Measurements from ENCODE around the gene TRIM44.

GRCh38 chr11:35619855-35620640, 42.5 kb upstream of the TRIM44 start:
- TF ChIP-seq, protein P1, sequence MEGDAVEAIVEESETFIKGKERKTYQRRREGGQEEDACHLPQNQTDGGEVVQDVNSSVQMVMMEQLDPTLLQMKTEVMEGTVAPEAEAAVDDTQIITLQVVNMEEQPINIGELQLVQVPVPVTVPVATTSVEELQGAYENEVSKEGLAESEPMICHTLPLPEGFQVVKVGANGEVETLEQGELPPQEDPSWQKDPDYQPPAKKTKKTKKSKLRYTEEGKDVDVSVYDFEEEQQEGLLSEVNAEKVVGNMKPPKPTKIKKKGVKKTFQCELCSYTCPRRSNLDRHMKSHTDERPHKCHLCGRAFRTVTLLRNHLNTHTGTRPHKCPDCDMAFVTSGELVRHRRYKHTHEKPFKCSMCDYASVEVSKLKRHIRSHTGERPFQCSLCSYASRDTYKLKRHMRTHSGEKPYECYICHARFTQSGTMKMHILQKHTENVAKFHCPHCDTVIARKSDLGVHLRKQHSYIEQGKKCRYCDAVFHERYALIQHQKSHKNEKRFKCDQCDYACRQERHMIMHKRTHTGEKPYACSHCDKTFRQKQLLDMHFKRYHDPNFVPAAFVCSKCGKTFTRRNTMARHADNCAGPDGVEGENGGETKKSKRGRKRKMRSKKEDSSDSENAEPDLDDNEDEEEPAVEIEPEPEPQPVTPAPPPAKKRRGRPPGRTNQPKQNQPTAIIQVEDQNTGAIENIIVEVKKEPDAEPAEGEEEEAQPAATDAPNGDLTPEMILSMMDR (IDR thresholded peaks at IDR 0.05), result no peak
- no peak for TF ChIP-seq POLR2A (IDR thresholded peaks at IDR 0.05)
- no peak for TF ChIP-seq POLR2AphosphoS5 (IDR thresholded peaks at IDR 0.05)

All from breast epithelium (tissue), 3 donors.